Activated CD4-positive, alpha-beta T cell treated with anti-CD3 and anti-CD28 coated beads, Interleukin-2, amount 50 U/mL, for 48 hours (primary cell): ENCODE results near the gene ADGRB2.
A peak's percentile ranks its signal among the peaks of the same experiment; 100 is the strongest.

Source experiments
- DNase-seq, 2 experiments: peaks; one replicate each; pipeline ENCODE4 v3.0.0-alpha.2; 2020

ADGRB2 gene

GRCh38 chr1:31745946-31746670, 18.0 kb downstream of the ADGRB2 start:
- DNase-seq = no peak

GRCh38 chr1:31745096-31745945, 18.8 kb downstream of the ADGRB2 start:
- peak; percentile 62 to 70 for DNase-seq

- DNase-seq = no peak
These were observed 19.8 kb downstream of the ADGRB2 start for GRCh38 chr1:31744165-31744888.

GRCh38 chr1:31742462-31743212, 21.5 kb downstream of the ADGRB2 start:
- no peak for DNase-seq

GRCh38 chr1:31739346-31739745, 24.8 kb downstream of the ADGRB2 start:
- peak; percentile 59 to 66 for DNase-seq

GRCh38 chr1:31736675-31737074, 27.5 kb downstream of the ADGRB2 start:
- DNase-seq = no peak

- no peak for DNase-seq
These were observed 28.6 kb downstream of the ADGRB2 start for GRCh38 chr1:31735571-31735970.

GRCh38 chr1:31734582-31735107, 29.5 kb downstream of the ADGRB2 start:
- DNase-seq = no peak

- no peak for DNase-seq
These were observed 30.5 kb downstream of the ADGRB2 start for GRCh38 chr1:31733389-31734219.

GRCh38 chr1:31732751-31733289, 31.3 kb downstream of the ADGRB2 start:
- no peak for DNase-seq

- no peak for DNase-seq
These were observed 31.8 kb downstream of the ADGRB2 start for GRCh38 chr1:31732343-31732742.

- DNase-seq = no peak
These were observed 33.0 kb downstream of the ADGRB2 start for GRCh38 chr1:31731049-31731565.

- no peak for DNase-seq
These were observed 33.6 kb downstream of the ADGRB2 start for GRCh38 chr1:31730336-31731048.

- DNase-seq = no peak
These were observed 36.3 kb downstream of the ADGRB2 start for GRCh38 chr1:31727849-31728248.

GRCh38 chr1:31727195-31727594, 36.9 kb downstream of the ADGRB2 start:
- no peak for DNase-seq

GRCh38 chr1:31726715-31727114, 37.4 kb downstream of the ADGRB2 start:
- no peak for DNase-seq

GRCh38 chr1:31725777-31726535, 38.2 kb downstream of the ADGRB2 start:
- no peak for DNase-seq

GRCh38 chr1:31725134-31725533, 39.0 kb downstream of the ADGRB2 start:
- no peak for DNase-seq

GRCh38 chr1:31723828-31724359, 40.2 kb downstream of the ADGRB2 start:
- DNase-seq = peak; percentile 57 to 66
